Prostate gland (tissue), 2 donors: Measurements from ENCODE around the gene C2orf42. TPM values are rescaled to one million over a fixed set of nuclear protein-coding genes. Genes with fewer than 3 reads are reported as not detected.
A peak's percentile ranks its signal among the peaks of the same experiment; 100 is the strongest.
"Not testable (repeated sequence)": the region's sequence is repeated elsewhere in the genome, so short reads cannot be mapped to it uniquely, and the experiment has no call there.

Experiments
- DNase-seq: peaks from one replicate; pipeline ENCODE4 v3.0.0-alpha.2; 2019; ENCODE audit warnings: low spot score
- H3K27ac ChIP-seq, 2 donors: fragments of 200-600 bp; sonication (generic); 2 replicates each; pipeline ENCODE4 v1.5.1; 2017 to 2019
- H3K27me3 ChIP-seq: fragments of 200-600 bp; sonication (generic); replicated peaks from 2 replicates; pipeline ENCODE4 v1.5.1; 2019; ENCODE audit not compliant: insufficient read depth
- H3K36me3 ChIP-seq, 2 donors: fragments of 200-600 bp; sonication (generic); 1 replicate in 1 of 2; 2 replicates in 1 of 2; pipeline versions ENCODE4 v1.5.1 to v1.8.1; 2017 to 2019
- H3K4me1 ChIP-seq: fragments of 200-600 bp; sonication (generic); replicated peaks from 2 replicates; pipeline ENCODE4 v1.5.1; 2019
- H3K4me3 ChIP-seq, 2 donors: fragments of 200-600 bp; sonication (generic); 2 replicates each; pipeline ENCODE4 v1.5.1; 2017 to 2019
- H3K9me3 ChIP-seq: fragments of 200-600 bp; sonication (generic); 2 replicates; pipeline ENCODE4 v1.5.1; 2017
- CTCF ChIP-seq, 4 experiments: fragments of 200-600 bp in 2 of 4; fragments of 450-650 bp in 2 of 4; sonication (generic) in 2 of 4; IDR thresholded peaks; 1 replicate in 3 of 4; 2 replicates in 1 of 4; pipeline ENCODE4 v1.5.1; 2016 to 2019; ENCODE audit warnings: antibody characterized with exemption in 4 of 4, mild to moderate bottlenecking in 2 of 4, moderate library complexity in 2 of 4
- POLR2A ChIP-seq: fragments of 450-650 bp; IDR thresholded peaks from one replicate; pipeline ENCODE4 v1.6.1; 2016; ENCODE audit warnings: antibody characterized with exemption, mild to moderate bottlenecking
- POLR2AphosphoS5 ChIP-seq: sonication (generic); formaldehyde crosslinking; IDR thresholded peaks from one replicate; pipeline ENCODE4 v1.6.1; 2017; ENCODE audit warnings: antibody characterized with exemption
- WGBS: methylation state at CpG from one replicate; pipeline ENCODE4 v1.1.5; 2018; 5-methylcytosine and 5-hydroxymethylcytosine counted together
- intact Hi-C: fragments of 100-400 bp; cut with DNase I; formaldehyde crosslinking; loops from one replicate; pipeline ENCODE4 v1.14.2; 2022
- total RNA-seq, 2 donors: library from RNA; depleted of rRNA; stranded (reverse); fragments of >200 nt; gene quantifications; one replicate each; pipeline ENCODE4 v1.1.0, GENCODE V29; 2016

C2orf42 gene
- total RNA-seq, 2 donors from 2014 or later: 23.6 to 27.9 TPM

DNA sequence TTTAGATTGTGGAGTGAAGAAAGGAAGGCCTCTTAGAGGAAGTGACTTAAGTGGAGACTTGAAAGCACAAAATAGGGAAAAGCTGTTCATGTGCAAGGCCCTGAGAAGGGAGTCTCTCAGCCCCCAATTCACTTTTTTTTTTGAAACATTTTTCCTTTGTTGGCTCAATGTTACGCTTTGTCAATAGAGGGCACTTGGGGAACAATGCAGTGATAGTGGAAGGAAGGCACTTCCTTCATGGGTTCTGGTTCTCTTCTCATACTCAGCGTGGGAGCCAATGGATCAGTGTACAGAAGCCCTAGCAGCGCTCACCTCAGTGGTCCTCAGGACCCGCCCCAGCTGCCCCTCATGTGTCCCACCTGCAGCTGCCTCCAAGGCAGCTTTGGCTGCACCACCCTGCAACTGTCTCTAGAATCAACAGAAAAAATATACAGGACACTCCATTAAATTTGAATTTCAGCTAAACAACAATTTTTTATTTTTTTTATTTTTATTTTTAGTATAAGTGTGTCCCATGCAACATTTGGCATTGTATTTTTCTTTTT is 8.6 kb upstream of the C2orf42 start:
- Histone ChIP-seq H3K4me3 (no peak overlapping the region), H3K9me3 (no peaks in the 10 kb centered on the region), H3K4me1 (no peaks in the 10 kb centered on the region), H3K27ac (no peak overlapping the region), H3K27me3 (no peaks in the 10 kb centered on the region), H3K36me3 (no peaks in the 10 kb centered on the region)
- WGBS: 81% methylated on average over 4 of the region's 4 CpGs
- no peak for DNase-seq
- intact Hi-C loops: loop anchor here (10.0 kb wide), 1 partner anchor 95 kb away; the partner anchor contains the start of gene SNRPG
- TF ChIP-seq CTCF (IDR thresholded peaks at IDR 0.05) (no peak), POLR2AphosphoS5 (no peak), POLR2A (no peak)

GRCh38 chr2:70192516-70192915 is 1.7 kb upstream of the C2orf42 start:
- H3K4me3 ChIP-seq: no peak overlapping the region
- no peak for TF ChIP-seq POLR2A
- no peaks in the 10 kb centered on the region for H3K9me3 ChIP-seq
- H3K27ac ChIP-seq: no peak overlapping the region
- WGBS: 84% methylated on average over 5 of the region's 5 CpGs
- H3K27me3 ChIP-seq: no peaks in the 10 kb centered on the region
- DNase-seq: no peak
- no peaks in the 10 kb centered on the region for H3K36me3 ChIP-seq
- H3K4me1 ChIP-seq: no peaks in the 10 kb centered on the region
- intact Hi-C loops: loop anchor here (5.0 to 10.0 kb wide), 3 partner anchors 102 to 280 kb away; partner anchors contain the start of genes PCBP1 and SNRPG

GRCh38 chr2:70191244-70191735 is 471 bp upstream of the C2orf42 start:
- TF ChIP-seq POLR2A (no peak), CTCF (IDR thresholded peaks at IDR 0.05) (no peak), POLR2AphosphoS5 (no peak)
- WGBS: 68% methylated on average over 13 of the region's 13 CpGs
- Histone ChIP-seq H3K27me3 (no peaks in the 10 kb centered on the region), H3K4me1 (no peaks in the 10 kb centered on the region), H3K9me3 (no peaks in the 10 kb centered on the region), H3K4me3 (peak overlapping the region; percentile 62 to 77), H3K36me3 (no peaks in the 10 kb centered on the region), H3K27ac (peak overlapping the region; percentile 97 to 98)
- no peak for DNase-seq
- intact Hi-C loops: loop anchor here (5.0 to 10.0 kb wide), 3 partner anchors 104 to 279 kb away; partner anchors contain the start of genes PCBP1 and SNRPG

DNA sequence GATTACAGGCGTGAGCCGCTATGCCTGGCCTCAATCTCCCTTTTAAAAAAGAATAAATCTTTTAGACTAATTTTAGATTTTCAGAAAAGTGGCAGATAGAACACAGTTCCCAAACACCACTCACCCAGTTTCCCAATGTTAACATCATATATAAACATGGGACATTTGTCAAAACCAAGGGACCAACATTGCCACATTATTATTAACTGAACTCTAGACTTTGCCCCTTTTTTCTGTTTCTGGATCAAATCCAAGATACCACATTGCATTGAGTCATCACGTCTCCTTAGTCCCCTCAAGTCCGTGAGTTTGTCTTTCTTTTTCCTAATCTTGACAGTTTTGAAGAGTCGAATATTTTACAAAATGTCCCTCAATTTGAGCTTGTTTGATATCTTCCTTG is 2.4 kb downstream of the C2orf42 start:
- DNase-seq: no peak
- Histone ChIP-seq H3K36me3 (no peaks in the 10 kb centered on the region), H3K27me3 (no peaks in the 10 kb centered on the region), H3K4me1 (no peaks in the 10 kb centered on the region), H3K27ac (no peak overlapping the region), H3K4me3 (no peak overlapping the region), H3K9me3 (no peaks in the 10 kb centered on the region)
- TF ChIP-seq POLR2AphosphoS5 (no peak), POLR2A (no peak), CTCF (IDR thresholded peaks at IDR 0.05) (no peak)
- intact Hi-C loops: no loop called here
- WGBS: 86% methylated on average over 5 of the region's 5 CpGs

DNA sequence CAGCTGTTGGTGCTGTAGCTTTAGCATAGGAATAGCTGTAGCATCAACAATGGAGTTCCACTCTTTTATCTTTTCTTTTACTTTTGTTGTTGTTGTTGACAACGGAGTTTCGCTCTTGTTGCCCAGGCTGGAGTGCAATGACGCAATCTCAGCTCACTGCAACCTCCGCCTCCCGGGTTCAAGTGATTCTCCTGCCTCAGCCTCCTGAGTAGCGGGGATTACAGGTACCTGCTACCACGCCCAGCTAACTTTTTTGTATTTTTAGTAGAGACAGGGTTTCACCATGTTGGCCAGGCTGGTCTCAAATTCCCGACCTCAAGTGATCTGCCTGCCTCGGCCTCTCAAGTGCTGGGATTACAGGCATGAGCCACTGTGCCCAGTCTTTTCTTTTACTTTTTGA is 3.6 kb downstream of the C2orf42 start:
- H3K36me3 ChIP-seq, H3K27me3 ChIP-seq, H3K27ac ChIP-seq, DNase-seq, H3K4me3 ChIP-seq, H3K9me3 ChIP-seq, H3K4me1 ChIP-seq, intact Hi-C loops: not testable (repeated sequence)
- whole genome bisulfite sequencing: 91% methylated on average over 9 of the region's 9 CpGs

DNA sequence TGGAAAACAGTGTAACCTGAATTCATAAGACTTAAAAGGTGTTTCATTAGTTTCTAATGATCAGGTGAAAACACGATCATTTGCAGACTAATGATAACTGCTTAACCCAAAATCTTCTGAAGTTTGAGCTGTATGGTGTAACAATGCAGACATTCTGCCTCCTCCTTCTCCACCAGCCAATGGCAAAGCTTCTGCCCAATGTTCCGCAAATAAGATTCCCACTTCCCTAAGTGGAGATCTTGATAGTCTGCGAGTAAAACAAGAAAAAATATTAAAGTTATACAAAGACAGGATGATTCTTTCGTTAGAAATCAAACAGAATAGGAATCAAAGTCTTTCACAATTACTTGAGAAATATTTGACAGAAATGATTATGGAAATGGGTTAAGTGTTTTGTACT is 8.1 kb downstream of the C2orf42 start:
- no peaks in the 10 kb centered on the region for H3K9me3 ChIP-seq
- no peaks in the 10 kb centered on the region for H3K36me3 ChIP-seq
- TF ChIP-seq CTCF (IDR thresholded peaks at IDR 0.05): no peak
- TF ChIP-seq POLR2A: no peak
- no peak for TF ChIP-seq POLR2AphosphoS5
- H3K27ac ChIP-seq: no peak overlapping the region
- H3K4me1 ChIP-seq: no peaks in the 10 kb centered on the region
- no peak overlapping the region for H3K4me3 ChIP-seq
- no peak for DNase-seq
- intact Hi-C loops: no loop called here
- H3K27me3 ChIP-seq: no peaks in the 10 kb centered on the region
- WGBS: 89% methylated on average over 4 of the region's 4 CpGs
